Measurements from ENCODE around the gene CHD2. TPM values are rescaled to one million over a fixed set of nuclear protein-coding genes. Genes with fewer than 3 reads are reported as not detected.

Gene CHD2
- total and polyA plus RNA-seq, 8 donors, result 21.5 to 833 (median 131) TPM

GRCh38 chr15:93012786-93013185 is 112.7 kb downstream of the CHD2 start:
- Histone ChIP-seq H3K4me3 (no peak overlapping the region), H3K9me3 (no peaks in the 10 kb centered on the region), H3K36me3 (peaks cover 83 to 100% (median 100%) of the 10 kb centered on the region in 4 donors), H3K27ac (no peak overlapping the region), H3K4me1 (peaks cover 0 to 2% (median 0%) of the 10 kb centered on the region in 4 donors), H3K27me3 (no peaks in the 10 kb centered on the region)
- intact Hi-C loops (cut with DNase I; ENCODE audit: low total_unique reads), result no loop called here
- TF ChIP-seq POLR2AphosphoS5 (IDR thresholded peaks at IDR 0.05) (no peak), EP300 (IDR thresholded peaks at IDR 0.05) (no peak), CTCF (IDR thresholded peaks at IDR 0.05) (no peak), POLR2A (IDR thresholded peaks at IDR 0.05) (no peak)
- DNase-seq, result no peak
- 85 to 100% (median 98%) methylated on average over 1 of the region's 1 CpG for WGBS, 5 donors

GRCh38 chr15:93017526-93017925 is 117.4 kb downstream of the CHD2 start:
- Histone ChIP-seq H3K4me3 (no peak overlapping the region), H3K27me3 (no peaks in the 10 kb centered on the region), H3K4me1 (peaks cover 0 to 6% (median 0%) of the 10 kb centered on the region in 4 donors), H3K36me3 (peaks cover 85 to 100% (median 100%) of the 10 kb centered on the region in 4 donors), H3K27ac (peak overlapping the region in 1 of 5 donors; percentile 16), H3K9me3 (no peaks in the 10 kb centered on the region)
- no peak for DNase-seq
- no peak for TF ChIP-seq EP300 (IDR thresholded peaks at IDR 0.05)
- no peak for TF ChIP-seq POLR2AphosphoS5 (IDR thresholded peaks at IDR 0.05)
- TF ChIP-seq CTCF (IDR thresholded peaks at IDR 0.05), result no peak
- TF ChIP-seq POLR2A (IDR thresholded peaks at IDR 0.05), result no peak
- WGBS, 5 donors, result 85 to 99% (median 90%) methylated on average over 6 of the region's 6 CpGs
- intact Hi-C loops (cut with DNase I; ENCODE audit: low total_unique reads), result no loop called here

GRCh38 chr15:93018574-93018973 is 118.5 kb downstream of the CHD2 start:
- no peak for TF ChIP-seq POLR2A (IDR thresholded peaks at IDR 0.05)
- peak in 1 of 7 experiments; percentile 8 for TF ChIP-seq CTCF (IDR thresholded peaks at IDR 0.05)
- Histone ChIP-seq H3K9me3 (no peaks in the 10 kb centered on the region), H3K4me3 (no peak overlapping the region), H3K36me3 (peaks cover 80 to 100% (median 100%) of the 10 kb centered on the region in 4 donors), H3K4me1 (peaks cover 0 to 6% (median 0%) of the 10 kb centered on the region in 4 donors), H3K27me3 (no peaks in the 10 kb centered on the region), H3K27ac (no peak overlapping the region)
- intact Hi-C loops (cut with DNase I; ENCODE audit: low total_unique reads), result no loop called here
- WGBS, 5 donors, result 64 to 75% (median 68%) methylated on average over 4 of the region's 4 CpGs
- peak in 1 of 2 donors; percentile 46 for DNase-seq

GRCh38 chr15:93019090-93019489 is 119.0 kb downstream of the CHD2 start:
- Histone ChIP-seq H3K4me1 (peaks cover 0 to 6% (median 0%) of the 10 kb centered on the region in 4 donors), H3K36me3 (peaks cover 78 to 100% (median 100%) of the 10 kb centered on the region in 4 donors)
- 88 to 93% (median 90%) methylated on average over 7 of the region's 7 CpGs for WGBS, 5 donors

More at GRCh38 chr15:93019090-93019489, 119.0 kb downstream of the CHD2 start:
- Histone ChIP-seq H3K27me3 (no peaks in the 10 kb centered on the region), H3K4me3 (no peak overlapping the region), H3K9me3 (no peaks in the 10 kb centered on the region), H3K27ac (no peak overlapping the region)
- intact Hi-C loops (cut with DNase I; ENCODE audit: low total_unique reads), result no loop called here
- TF ChIP-seq CTCF (IDR thresholded peaks at IDR 0.05), result no peak
- no peak for TF ChIP-seq POLR2A (IDR thresholded peaks at IDR 0.05)
- no peak for TF ChIP-seq POLR2AphosphoS5 (IDR thresholded peaks at IDR 0.05)
- no peak for TF ChIP-seq EP300 (IDR thresholded peaks at IDR 0.05)
- no peak for DNase-seq
